ENCODE measurements around the gene AP4E1.

- no peak for TF ChIP-seq CTCF (conservative IDR thresholded peaks at IDR 0.05; ENCODE audit: low read length)
- no peak for TF ChIP-seq EZH2phosphoT487 (IDR thresholded peaks at IDR 0.05; ENCODE audit: borderline replicate concordance)
Observed at GRCh38 chr15:51011212-51011611, 102.7 kb downstream of the AP4E1 start.
